ENCODE results near the gene HMOX1.
"Not testable (repeated sequence)": the region's sequence is repeated elsewhere in the genome, so short reads cannot be mapped to it uniquely, and the experiment has no call there.

HMOX1 gene

GRCh38 chr22:35437049-35437448, 56.2 kb downstream of the HMOX1 start:
- no peak for DNase-seq

GRCh38 chr22:35438673-35439364, 57.9 kb downstream of the HMOX1 start:
- not testable (repeated sequence) for DNase-seq

- DNase-seq = no peak
Observed at GRCh38 chr22:35439365-35439717, 58.4 kb downstream of the HMOX1 start.

DNA sequence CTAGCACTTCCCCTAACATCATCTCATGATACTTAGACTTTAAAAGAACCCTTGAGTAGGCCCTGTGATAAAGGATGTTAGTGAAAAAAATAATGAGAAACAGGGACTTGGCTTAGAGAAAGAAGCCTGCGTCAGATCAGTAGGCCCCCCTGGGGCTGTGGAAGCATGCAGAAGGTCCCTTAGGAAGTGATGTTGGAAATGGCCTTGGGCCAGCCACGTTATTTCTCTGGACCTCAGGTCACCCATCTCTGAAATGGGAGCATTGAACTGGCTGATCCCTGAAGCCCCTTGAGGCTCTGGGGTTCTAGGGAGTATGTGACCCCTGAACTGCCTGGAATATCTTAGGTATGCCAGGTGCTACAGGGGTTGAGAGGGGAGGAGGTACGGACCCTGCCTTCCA, 59.2 kb downstream of the HMOX1 start:
- no peak for DNase-seq

- DNase-seq = no peak
Observed at GRCh38 chr22:35441489-35442100, 60.7 kb downstream of the HMOX1 start.

DNA sequence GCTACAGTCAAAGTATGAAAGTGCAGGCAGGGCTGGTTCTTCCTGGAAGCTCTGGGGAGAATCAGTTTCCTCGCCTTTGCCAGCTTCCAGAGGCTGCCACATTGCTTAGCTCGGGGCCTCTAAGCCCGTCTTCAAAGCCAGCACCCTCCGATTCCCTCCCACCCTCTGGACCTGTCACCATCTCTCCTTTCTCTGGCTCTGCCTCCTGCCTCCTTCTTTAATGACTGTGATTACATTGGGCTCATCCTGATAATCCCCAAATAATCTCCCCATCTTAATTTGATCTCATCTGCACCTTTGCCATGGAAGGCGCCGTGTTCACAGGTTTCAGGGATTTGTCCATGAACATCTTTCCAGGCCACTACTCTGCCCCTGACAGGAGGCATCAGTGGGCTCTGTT, 61.6 kb downstream of the HMOX1 start:
- no peak for DNase-seq

DNA sequence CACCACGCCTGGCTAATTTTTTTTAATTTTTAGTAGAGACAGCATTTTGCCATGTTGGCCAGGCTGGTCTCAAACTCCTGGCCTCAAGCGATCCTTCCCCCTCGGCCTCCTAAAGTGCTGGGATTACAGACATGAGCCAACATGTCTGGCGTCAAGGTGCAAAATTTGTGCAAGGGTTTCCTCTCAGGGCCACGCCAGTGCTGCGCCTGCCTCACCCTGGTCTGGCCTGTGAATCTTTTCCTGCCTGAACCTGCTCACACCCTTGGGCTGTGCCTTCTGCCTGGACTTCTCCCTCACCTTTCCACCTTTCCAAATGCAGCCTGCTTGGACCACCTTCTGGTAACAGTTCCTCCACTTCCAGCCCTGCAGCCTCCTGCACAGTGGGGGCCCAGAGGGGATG, 62.4 kb downstream of the HMOX1 start:
- DNase-seq = no peak

Measured in cortex of kidney (tissue), 1 donor.